GM18508 (cell line): Measurements from ENCODE around the gene CFAP20.
"Not testable (repeated sequence)": the region's sequence is repeated elsewhere in the genome, so short reads cannot be mapped to it uniquely, and the experiment has no call there.

ENCODE experiments used
- ATAC-seq: cut with Tn5 transposase; IDR thresholded peaks from one replicate; pipeline ENCODE4 v1.9.1; 2021; ENCODE audit warnings: moderate number of reproducible peaks; ENCODE audit not compliant: insufficient read depth, unreplicated experiment

Gene CFAP20

GRCh38 chr16:58073086-58073485 is 56.1 kb downstream of the CFAP20 start:
- ATAC-seq, result not testable (repeated sequence)

DNA sequence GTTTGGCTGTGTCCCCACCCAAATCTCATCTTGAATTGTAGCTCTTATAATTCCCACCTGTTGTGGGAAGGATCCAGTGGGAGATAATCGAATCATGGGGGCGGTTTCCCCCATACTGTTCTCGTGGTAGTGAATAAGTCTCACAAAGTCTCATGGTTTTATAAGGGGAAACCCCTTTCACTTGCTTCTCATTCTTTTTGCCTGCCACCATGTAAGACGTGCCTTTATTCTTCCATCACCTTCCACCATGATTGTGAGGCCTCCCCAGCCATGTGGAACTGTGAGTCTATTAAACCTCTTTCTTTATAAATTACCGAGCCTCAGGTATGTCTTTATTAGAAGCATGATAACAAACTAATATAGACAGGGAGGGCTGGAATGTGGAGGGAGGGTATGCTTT is 57.0 kb downstream of the CFAP20 start:
- not testable (repeated sequence) for ATAC-seq

DNA sequence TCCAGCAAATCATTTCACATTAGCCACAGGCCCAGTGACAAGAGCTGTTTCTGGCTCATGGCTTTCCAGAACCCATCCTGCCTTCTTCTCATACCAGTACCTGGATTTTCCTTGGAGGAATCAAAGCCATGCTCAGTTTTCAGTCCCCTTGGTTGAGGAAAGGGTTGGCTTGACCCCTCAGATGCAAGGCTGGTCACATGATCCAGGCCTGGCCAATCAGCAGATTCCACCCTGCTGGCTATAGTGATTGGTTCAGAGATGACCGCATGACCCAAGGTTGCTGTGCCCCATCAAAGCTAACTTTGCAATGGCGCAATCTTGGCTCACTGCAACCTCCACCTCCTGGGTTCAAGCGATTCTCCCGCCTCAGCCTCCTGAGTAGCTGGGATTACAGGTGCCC is 58.6 kb downstream of the CFAP20 start:
- ATAC-seq, result no peak
